ENCODE results near the gene SP5.

GRCh38 chr2:170721678-170722077, 6.5 kb downstream of the SP5 start:
- no peak for TF ChIP-seq EZH2 (optimal IDR thresholded peaks at IDR 0.05; ENCODE audit: low read depth, low read length)
- TF ChIP-seq CTCF (IDR thresholded peaks at IDR 0.05; ENCODE audit: low read length) = no peak
- TF ChIP-seq EZH2phosphoT487 (IDR thresholded peaks at IDR 0.05; ENCODE audit: low read length) = no peak
